ENCODE measurements around the gene RPTOR.

Gene RPTOR

GRCh38 chr17:80879723-80880647 lies 335.3 kb downstream of the RPTOR start:
- no peak for TF ChIP-seq CTCF (IDR thresholded peaks at IDR 0.05; ENCODE audit: insufficient read depth, missing control alignments)
- FAIRE-seq (no peak), DNase-seq (ENCODE audit: insufficient read length, low spot score) (no peak)

GRCh38 chr17:80880648-80880985 lies 336.0 kb downstream of the RPTOR start:
- DNase-seq (ENCODE audit: insufficient read length, low spot score) (no peak), FAIRE-seq (no peak)
- TF ChIP-seq CTCF (IDR thresholded peaks at IDR 0.05; ENCODE audit: insufficient read depth, missing control alignments), result no peak

- DNase-seq (ENCODE audit: insufficient read length, low spot score) (no peak), FAIRE-seq (no peak)
- TF ChIP-seq CTCF (IDR thresholded peaks at IDR 0.05; ENCODE audit: insufficient read depth, missing control alignments), result no peak
Measured at GRCh38 chr17:80881306-80881705, 336.7 kb downstream of the RPTOR start.

- FAIRE-seq, result no peak
- TF ChIP-seq CTCF (IDR thresholded peaks at IDR 0.05; ENCODE audit: insufficient read depth, missing control alignments), result no peak
- no peak for DNase-seq (ENCODE audit: insufficient read length, low spot score)
Measured at GRCh38 chr17:80882323-80882722, 337.7 kb downstream of the RPTOR start.

- TF ChIP-seq CTCF (IDR thresholded peaks at IDR 0.05; ENCODE audit: insufficient read depth, missing control alignments), result no peak
- FAIRE-seq, result no peak
- no peak for DNase-seq (ENCODE audit: insufficient read length, low spot score)
Measured at GRCh38 chr17:80882926-80883685, 338.5 kb downstream of the RPTOR start.

GRCh38 chr17:80883831-80884735 lies 339.4 kb downstream of the RPTOR start:
- FAIRE-seq (no peak), DNase-seq (ENCODE audit: insufficient read length, low spot score) (no peak)
- TF ChIP-seq CTCF (IDR thresholded peaks at IDR 0.05; ENCODE audit: insufficient read depth, missing control alignments), result no peak
